Measurements from ENCODE around the gene PTGR3. TPM values are rescaled to one million over a fixed set of nuclear protein-coding genes. Genes with fewer than 3 reads are reported as not detected.

PTGR3 gene
- 5.5 and 7.0 TPM in 2 replicates for total RNA-seq

GRCh38 chr18:75209129-75209950, at the start of gene PTGR3:
PTGR3 (minus strand) TSS chr18:75209139; CDS start chr18:75209058, 81 bp downstream.

GRCh38 chr18:75210274-75211001, 1.5 kb upstream of the PTGR3 start, which contains the start of gene TSHZ1:
TSHZ1 (plus strand) TSS chr18:75210797; CDS start chr18:75211877, 1,080 bp downstream.

Other genes starting within 250 kb of the PTGR3 start
- 1.2 and 3.6 TPM in 2 replicates for gene TSHZ1, start 1.7 kb upstream of the PTGR3 start, total RNA-seq
- under 0.01 TPM in 1 of 2 replicates, not detected in the other for gene SMIM21, start 218.6 kb upstream of the PTGR3 start, total RNA-seq